Naive thymus-derived CD8-positive, alpha-beta T cell (primary cell): Measurements from ENCODE around the gene MLXIP. TPM values are rescaled to one million over a fixed set of nuclear protein-coding genes. Genes with fewer than 3 reads are reported as not detected.

ENCODE experiments used
- ATAC-seq, 2 donors: fragments of 150-1000 bp; cut with Tn5 transposase in 1 of 2; sonication (Bioruptor Pico), chemical (Tn5 transposase) in 1 of 2; 1 replicate in 1 of 2; 2 replicates in 1 of 2; pipeline ENCODE4 v1.10.0; 2021; ENCODE audit warnings: mild to moderate bottlenecking in 2 of 2, moderate library complexity in 2 of 2
- POLR2A ChIA-PET: fragments of 350-600 bp; sonication (Branson Sonifier 250); formaldehyde crosslinking; loops from one replicate; lab custom pipeline; 2021; ENCODE audit warnings: antibody characterized with exemption; lab: Charles Lee
- DNase-seq, 10 donors: peaks; one replicate each; pipeline versions ENCODE4 v3.0.0 to v3.0.0-alpha.2; 2020 to 2022
- H3K27ac Mint-ChIP-seq, 10 donors: one replicate each; pipeline ENCODE4 v1.8.0; 2020 to 2022; ENCODE audit warnings: mild to moderate bottlenecking in 10 of 10, mixed read lengths in 10 of 10, moderate library complexity in 4 of 10, inconsistent platforms in 1 of 10
- H3K27me3 Mint-ChIP-seq, 5 donors: one replicate each; pipeline ENCODE4 v1.8.0; 2021 to 2022; ENCODE audit warnings: mixed read lengths in 5 of 5
- H3K36me3 Mint-ChIP-seq, 3 donors: one replicate each; pipeline ENCODE4 v1.8.0; 2020 to 2022; ENCODE audit warnings: mixed read lengths in 3 of 3, mild to moderate bottlenecking in 2 of 3, inconsistent platforms in 1 of 3
- H3K4me1 Mint-ChIP-seq, 4 donors: one replicate each; pipeline ENCODE4 v1.8.0; 2021 to 2022; ENCODE audit warnings: mixed read lengths in 4 of 4
- H3K4me3 Mint-ChIP-seq, 10 donors: one replicate each; pipeline ENCODE4 v1.8.0; 2020 to 2022; ENCODE audit warnings: mild to moderate bottlenecking in 10 of 10, mixed read lengths in 10 of 10, moderate library complexity in 6 of 10, inconsistent platforms in 1 of 10
- H3K9me3 Mint-ChIP-seq, 9 donors: one replicate each; pipeline ENCODE4 v1.8.0; 2020 to 2022; ENCODE audit warnings: mixed read lengths in 9 of 9, mild to moderate bottlenecking in 3 of 9, inconsistent platforms in 1 of 9, moderate library complexity in 1 of 9
- polyA plus RNA-seq, 3 donors: library from polyadenylated mRNA; unstranded; fragments of 300-500 nt; fragmentation: Illumina TruSeq; gene quantifications; one replicate each; pipeline ENCODE4 v1.2.3, GENCODE V29; 2021
- total RNA-seq, 8 experiments: library from RNA in 2 of 8; stranded (reverse) in 2 of 8; gene quantifications; one replicate each; pipeline ENCODE4 v1.2.3 and lab custom pipeline; 2021 to 2026

MLXIP gene
- total and polyA plus RNA-seq, 5 experiments from 2014 or later = 17.3 to 165 (median 43.3) TPM

- H3K27ac Mint-ChIP-seq = peak overlapping the region in 6 of 10 donors; percentile 84 to 98 (median 94)
- peak overlapping the region in 9 of 10 donors; percentile 91 to 99 (median 98) for H3K4me3 Mint-ChIP-seq
- H3K27me3 Mint-ChIP-seq = no peaks in the 10 kb centered on the region
- H3K36me3 Mint-ChIP-seq = peaks cover 12 to 27% (median 13%) of the 10 kb centered on the region in 3 donors
- POLR2A ChIA-PET = interaction anchor here (0.6 to 5.8 kb wide), 10 partner anchors 9 to 60 kb away, joined by 3 to 213 read pairs (median 8); no protein-coding TSS in a partner anchor
- DNase-seq (peak in 1 of 10 donors; percentile 30), ATAC-seq (no peak)
- H3K9me3 Mint-ChIP-seq = no peaks in the 10 kb centered on the region
- peaks cover 43 to 87% (median 72%) of the 10 kb centered on the region in 4 donors for H3K4me1 Mint-ChIP-seq
These were observed 4.2 kb downstream of the MLXIP start for GRCh38 chr12:122082621-122083356.

DNA sequence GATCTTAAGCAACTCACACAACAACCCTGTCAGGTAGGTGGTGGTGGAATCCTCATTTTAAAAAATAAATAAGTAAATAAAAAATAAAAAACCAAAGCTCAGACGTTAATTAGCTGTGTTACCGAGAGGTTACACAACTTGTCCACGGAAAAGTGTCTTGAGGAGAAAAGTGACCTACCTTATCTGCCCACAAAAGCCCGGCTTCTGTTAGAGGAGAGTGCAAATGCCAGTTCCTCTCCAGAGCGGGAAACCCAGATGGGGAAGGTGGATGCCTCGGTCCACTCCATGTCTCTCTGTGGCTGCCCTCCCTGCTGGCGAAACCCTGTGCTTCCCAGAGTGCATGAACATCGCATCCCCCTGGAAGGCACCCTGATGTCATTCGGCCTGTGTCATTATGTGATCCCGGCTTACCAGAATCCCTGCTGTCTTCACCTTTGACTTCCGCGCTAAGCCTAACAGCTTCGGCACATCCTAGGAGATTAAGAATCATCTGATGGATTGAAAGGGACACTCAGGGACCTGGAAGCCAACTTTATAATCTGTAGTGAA, 6.4 kb downstream of the MLXIP start:
- Mint-ChIP-seq H3K27ac (peak overlapping the region in 6 of 10 donors; percentile 93 to 98 (median 96)), H3K4me3 (peak overlapping the region in 9 of 10 donors; percentile 88 to 99 (median 96))
- POLR2A ChIA-PET = interaction anchor here (0.7 to 9.3 kb wide), 5 partner anchors 15 to 320 kb away, joined by 3 to 249 read pairs (median 4); no protein-coding TSS in a partner anchor

GRCh38 chr12:122085591-122085990, 7.0 kb downstream of the MLXIP start:
- DNase-seq = no peak
- POLR2A ChIA-PET = interaction anchor here (0.7 to 9.3 kb wide), 8 partner anchors 7 to 321 kb away, joined by 3 to 249 read pairs (median 5); partner anchors contain the start of gene MLXIP
- H3K4me3 Mint-ChIP-seq = peak overlapping the region in 9 of 10 donors; percentile 78 to 97 (median 91)
- H3K27me3 Mint-ChIP-seq = no peaks in the 10 kb centered on the region
- H3K9me3 Mint-ChIP-seq = no peaks in the 10 kb centered on the region
- no peak for ATAC-seq
- peaks cover 52 to 95% (median 79%) of the 10 kb centered on the region in 4 donors for H3K4me1 Mint-ChIP-seq
- peaks cover under 1 to 39% (median 12%) of the 10 kb centered on the region in 3 donors for H3K36me3 Mint-ChIP-seq
- H3K27ac Mint-ChIP-seq = peak overlapping the region in 5 of 10 donors; percentile 93 to 98 (median 95)

More for the DNA sequence above, 6.4 kb downstream of the MLXIP start:
- Mint-ChIP-seq H3K4me1 (peaks cover 55 to 100% (median 82%) of the 10 kb centered on the region in 4 donors), H3K36me3 (peaks cover 7 to 39% (median 12%) of the 10 kb centered on the region in 3 donors), H3K27me3 (no peaks in the 10 kb centered on the region), H3K9me3 (no peaks in the 10 kb centered on the region)
- ATAC-seq (no peak), DNase-seq (peak in 1 of 10 donors; percentile 35)

DNA sequence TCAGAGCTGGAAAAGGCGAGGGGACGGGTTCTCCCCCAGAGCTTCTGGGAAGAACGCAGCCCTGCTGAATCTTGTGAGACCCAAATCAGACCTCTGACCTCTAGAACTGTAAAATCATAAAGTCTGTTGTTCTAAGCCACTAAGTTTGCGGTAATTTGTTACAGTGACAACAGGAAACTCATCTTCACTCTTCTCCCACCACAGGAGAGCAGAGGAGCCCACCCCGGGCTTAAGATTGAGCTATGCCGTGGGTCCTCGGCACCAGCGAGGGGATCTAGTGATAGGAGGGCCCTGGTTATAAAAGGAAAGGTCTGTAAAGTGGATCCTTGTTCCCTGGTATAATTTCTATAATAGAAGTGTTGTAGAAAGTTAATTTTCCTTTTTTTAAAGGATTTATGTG, 7.6 kb downstream of the MLXIP start:
- POLR2A ChIA-PET = interaction anchor here (0.7 to 9.3 kb wide), 7 partner anchors 8 to 284 kb away, joined by 3 to 249 read pairs (median 6); partner anchors contain the start of gene MLXIP
- peak; percentile 57 to 72 for ATAC-seq
- Mint-ChIP-seq H3K27me3 (no peaks in the 10 kb centered on the region), H3K9me3 (no peaks in the 10 kb centered on the region), H3K36me3 (peaks cover 0 to 42% (median 12%) of the 10 kb centered on the region in 3 donors), H3K27ac (peak overlapping the region in 5 of 10 donors; percentile 93 to 98 (median 95)), H3K4me3 (peak overlapping the region in 9 of 10 donors; percentile 78 to 97 (median 91)), H3K4me1 (peaks cover 54 to 90% (median 76%) of the 10 kb centered on the region in 4 donors)
- peak in 6 of 10 donors; percentile 41 to 73 (median 57) for DNase-seq

GRCh38 chr12:122086641-122087285, 8.2 kb downstream of the MLXIP start:
- peaks cover 52 to 83% (median 70%) of the 10 kb centered on the region in 4 donors for H3K4me1 Mint-ChIP-seq
- POLR2A ChIA-PET = interaction anchor here (0.8 to 9.3 kb wide), 6 partner anchors 8 to 285 kb away, joined by 3 to 249 read pairs (median 8); partner anchors contain the start of gene MLXIP
- H3K27me3 Mint-ChIP-seq = no peaks in the 10 kb centered on the region
- H3K36me3 Mint-ChIP-seq = peaks cover 0 to 42% (median 16%) of the 10 kb centered on the region in 3 donors
- peak overlapping the region in 5 of 10 donors; percentile 93 to 98 (median 95) for H3K27ac Mint-ChIP-seq
- H3K4me3 Mint-ChIP-seq = peak overlapping the region in 9 of 10 donors; percentile 78 to 97 (median 91)
- DNase-seq (peak in 1 of 10 donors; percentile 48), ATAC-seq (no peak)
- H3K9me3 Mint-ChIP-seq = no peaks in the 10 kb centered on the region

- ATAC-seq (no peak), DNase-seq (no peak)
- Mint-ChIP-seq H3K27ac (peak overlapping the region in 5 of 10 donors; percentile 93 to 98 (median 95)), H3K4me3 (peak overlapping the region in 9 of 10 donors; percentile 78 to 97 (median 91)), H3K36me3 (peaks cover 0 to 42% (median 16%) of the 10 kb centered on the region in 3 donors), H3K4me1 (peaks cover 44 to 75% (median 61%) of the 10 kb centered on the region in 4 donors), H3K27me3 (no peaks in the 10 kb centered on the region), H3K9me3 (no peaks in the 10 kb centered on the region)
- POLR2A ChIA-PET = interaction anchor here (0.6 to 9.3 kb wide), 7 partner anchors 8 to 1886 kb away, joined by 3 to 249 read pairs (median 6); partner anchors contain the start of genes MLXIP, RHOF and RPLP0
These were observed 9.0 kb downstream of the MLXIP start for GRCh38 chr12:122087431-122088178.

DNA sequence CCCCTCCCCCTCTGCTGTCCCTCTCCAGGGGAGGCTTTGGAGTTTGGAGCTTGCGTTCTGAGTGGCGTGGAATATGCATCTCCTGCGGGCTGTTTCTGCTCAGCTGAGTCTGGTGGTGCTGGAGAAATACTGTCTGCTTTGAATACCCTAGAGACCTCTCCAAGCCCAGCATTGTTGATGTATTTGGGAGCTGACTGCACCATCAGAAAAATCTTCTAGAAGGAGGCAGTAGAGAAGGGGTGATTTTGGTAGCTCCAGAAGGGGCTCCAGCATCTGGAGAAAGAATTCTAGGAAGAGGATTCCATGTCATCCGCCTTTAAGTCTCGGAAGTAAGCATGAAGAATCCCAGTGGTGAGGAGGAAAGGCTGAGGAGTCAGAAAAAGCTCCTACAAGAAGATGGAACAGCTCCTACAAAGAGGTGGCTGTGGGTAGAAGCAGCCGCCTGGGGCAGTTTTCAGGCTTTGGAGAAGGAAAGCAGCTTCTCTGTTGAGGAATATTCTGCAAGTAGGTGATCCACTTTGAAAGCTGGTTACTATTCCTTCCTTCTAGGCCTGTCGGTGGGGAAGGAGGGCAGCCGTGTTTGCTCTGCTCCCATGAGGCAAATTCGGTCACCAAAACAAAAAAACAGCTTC, 9.7 kb downstream of the MLXIP start:
- ATAC-seq (no peak), DNase-seq (no peak)
- POLR2A ChIA-PET = interaction anchor here (0.6 to 9.3 kb wide), 7 partner anchors 9 to 1887 kb away, joined by 3 to 249 read pairs (median 4); partner anchors contain the start of genes MLXIP, RHOF and RPLP0
- Mint-ChIP-seq H3K36me3 (peaks cover 0 to 42% (median 16%) of the 10 kb centered on the region in 3 donors), H3K27me3 (no peaks in the 10 kb centered on the region), H3K9me3 (no peaks in the 10 kb centered on the region), H3K4me3 (peak overlapping the region in 9 of 10 donors; percentile 40 to 97 (median 91)), H3K27ac (peak overlapping the region in 5 of 10 donors; percentile 93 to 98 (median 95)), H3K4me1 (peaks cover 39 to 68% (median 54%) of the 10 kb centered on the region in 4 donors)

DNA sequence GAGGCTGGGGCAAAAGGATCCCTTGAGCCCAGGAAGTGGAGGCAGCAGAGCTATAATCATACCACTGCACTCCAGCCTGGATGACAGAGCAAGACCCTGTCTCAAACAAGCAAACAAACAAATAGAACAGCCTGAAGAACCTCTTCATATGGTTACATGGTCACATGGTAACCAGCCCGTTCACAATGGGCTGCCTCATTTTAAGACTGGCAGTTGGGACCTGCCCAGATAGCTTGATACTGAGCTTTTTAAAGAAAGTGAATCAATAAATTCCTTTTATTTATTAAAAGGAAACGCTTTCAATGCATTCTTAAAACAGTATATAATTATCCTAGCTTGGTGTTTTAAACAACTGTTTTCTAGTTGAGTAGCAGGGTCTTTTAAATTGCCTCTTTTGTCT, 10.5 kb downstream of the MLXIP start:
- H3K27me3 Mint-ChIP-seq = no peaks in the 10 kb centered on the region
- peak overlapping the region in 9 of 10 donors; percentile 58 to 97 (median 82) for H3K4me3 Mint-ChIP-seq
- ATAC-seq (peak; percentile 6 to 25), DNase-seq (no peak)
- H3K9me3 Mint-ChIP-seq = no peaks in the 10 kb centered on the region
- peaks cover 0 to 36% (median 16%) of the 10 kb centered on the region in 3 donors for H3K36me3 Mint-ChIP-seq
- H3K27ac Mint-ChIP-seq = peak overlapping the region in 5 of 10 donors; percentile 93 to 98 (median 95)
- H3K4me1 Mint-ChIP-seq = peaks cover 36 to 60% (median 47%) of the 10 kb centered on the region in 4 donors
- POLR2A ChIA-PET = interaction anchor here (0.6 to 9.3 kb wide), 6 partner anchors 10 to 1888 kb away, joined by 3 to 249 read pairs (median 10); partner anchors contain the start of genes MLXIP and RPLP0

DNA sequence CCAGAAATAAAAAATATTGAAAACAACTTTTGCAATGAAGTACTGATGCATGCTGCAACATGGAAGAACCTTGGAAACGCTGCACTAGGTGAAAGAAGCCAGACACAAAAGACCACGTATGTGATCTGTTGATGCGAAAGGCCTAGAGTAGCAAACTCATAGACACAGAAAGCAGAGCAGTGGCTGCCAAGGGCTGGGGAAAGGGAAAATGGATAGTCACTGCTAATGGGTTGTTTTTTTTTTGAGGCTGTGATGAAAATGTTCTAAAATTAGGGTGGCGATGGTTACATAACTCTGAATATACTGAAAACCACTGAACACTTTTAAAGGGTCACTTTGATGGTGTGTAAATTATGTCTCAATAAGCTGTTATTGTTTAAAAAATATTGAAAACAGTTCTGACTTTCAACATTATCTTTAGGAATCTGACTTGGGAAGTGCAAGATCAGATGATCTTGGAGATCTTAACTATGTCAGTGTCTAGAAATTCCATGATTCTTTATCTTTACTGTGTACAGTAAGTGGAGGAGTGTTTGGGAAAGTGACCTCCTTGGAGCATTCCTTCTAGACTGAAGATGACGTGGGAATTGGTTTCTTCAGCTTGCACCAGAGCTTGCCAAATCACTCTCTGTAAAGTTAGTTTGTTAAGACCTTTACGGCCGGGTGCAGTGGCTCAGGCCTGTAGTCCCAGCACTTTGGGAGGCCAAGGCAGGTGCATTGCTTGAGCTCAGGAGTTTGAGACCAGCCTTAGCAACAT, 12.4 kb downstream of the MLXIP start:
- peak in 1 of 2 donors; percentile 13 for ATAC-seq
- no peak for DNase-seq
- POLR2A ChIA-PET = interaction anchor here (0.6 to 9.3 kb wide), 5 partner anchors 8 to 407 kb away, joined by 3 to 249 read pairs (median 15); partner anchors contain the start of gene MLXIP
- H3K27me3 Mint-ChIP-seq = no peaks in the 10 kb centered on the region
- H3K9me3 Mint-ChIP-seq = no peaks in the 10 kb centered on the region
- H3K27ac Mint-ChIP-seq = peak overlapping the region in 2 of 10 donors; percentile 87 to 92
- H3K36me3 Mint-ChIP-seq = peaks cover 0 to 25% (median 8%) of the 10 kb centered on the region in 3 donors
- H3K4me1 Mint-ChIP-seq = peaks cover 29 to 43% (median 31%) of the 10 kb centered on the region in 4 donors
- peak overlapping the region in 8 of 10 donors; percentile 30 to 97 (median 70) for H3K4me3 Mint-ChIP-seq
